ENCODE measurements around the gene MRPL12.

The MRPL12 gene

DNA sequence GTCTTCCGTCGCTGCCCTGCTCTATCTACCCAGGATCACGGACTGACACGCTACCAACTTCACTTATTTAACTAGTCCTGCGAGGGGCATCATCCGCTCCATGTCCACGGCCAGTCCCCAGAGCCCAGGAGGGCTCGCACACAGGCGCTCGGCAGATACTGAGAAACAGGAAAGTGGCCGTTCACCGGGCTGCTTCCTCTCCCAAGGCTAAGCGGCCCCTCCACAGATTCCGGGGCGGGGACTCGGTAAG is 37.1 kb upstream of the MRPL12 start:
- Histone ChIP-seq H3K36me3 (ENCODE audit: insufficient read depth, low read length) (peaks cover 46% of the 10 kb centered on the region), H3K27ac (ENCODE audit: low read depth, low read length, poor library complexity, severe bottlenecking) (peak overlapping the region; percentile 29), H4K20me1 (ENCODE audit: insufficient read depth, low read length) (no peaks in the 10 kb centered on the region), H3K27me3 (ENCODE audit: insufficient read depth, low read length) (no peaks in the 10 kb centered on the region), H3K4me1 (ENCODE audit: insufficient read depth, low read length, severe bottlenecking) (peaks cover 24% of the 10 kb centered on the region), H3K4me3 (ENCODE audit: low read depth, low read length, poor library complexity, severe bottlenecking) (peak overlapping the region; percentile 82), H3K9me2 (ENCODE audit: low read depth, low read length) (no peaks in the 10 kb centered on the region), H3F3A (ENCODE audit: insufficient read depth, low read length) (no peaks in the 10 kb centered on the region), H3K79me2 (ENCODE audit: insufficient read depth, low read length) (no peaks in the 10 kb centered on the region; the same call in 1 of the 2 replicates), H2AFZ (ENCODE audit: low read length) (no peak overlapping the region), H3K9me3 (ENCODE audit: low read length) (no peaks in the 10 kb centered on the region), H3K9ac (ENCODE audit: low read length) (peak overlapping the region; percentile 94), H3K4me2 (ENCODE audit: low read length) (peak overlapping the region; percentile 85)
- TF ChIP-seq, protein P1, sequence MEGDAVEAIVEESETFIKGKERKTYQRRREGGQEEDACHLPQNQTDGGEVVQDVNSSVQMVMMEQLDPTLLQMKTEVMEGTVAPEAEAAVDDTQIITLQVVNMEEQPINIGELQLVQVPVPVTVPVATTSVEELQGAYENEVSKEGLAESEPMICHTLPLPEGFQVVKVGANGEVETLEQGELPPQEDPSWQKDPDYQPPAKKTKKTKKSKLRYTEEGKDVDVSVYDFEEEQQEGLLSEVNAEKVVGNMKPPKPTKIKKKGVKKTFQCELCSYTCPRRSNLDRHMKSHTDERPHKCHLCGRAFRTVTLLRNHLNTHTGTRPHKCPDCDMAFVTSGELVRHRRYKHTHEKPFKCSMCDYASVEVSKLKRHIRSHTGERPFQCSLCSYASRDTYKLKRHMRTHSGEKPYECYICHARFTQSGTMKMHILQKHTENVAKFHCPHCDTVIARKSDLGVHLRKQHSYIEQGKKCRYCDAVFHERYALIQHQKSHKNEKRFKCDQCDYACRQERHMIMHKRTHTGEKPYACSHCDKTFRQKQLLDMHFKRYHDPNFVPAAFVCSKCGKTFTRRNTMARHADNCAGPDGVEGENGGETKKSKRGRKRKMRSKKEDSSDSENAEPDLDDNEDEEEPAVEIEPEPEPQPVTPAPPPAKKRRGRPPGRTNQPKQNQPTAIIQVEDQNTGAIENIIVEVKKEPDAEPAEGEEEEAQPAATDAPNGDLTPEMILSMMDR (IDR thresholded peaks at IDR 0.05; ENCODE audit: low read length): no peak
- no peak for TF ChIP-seq EZH2 (IDR thresholded peaks at IDR 0.05; ENCODE audit: borderline replicate concordance, low read length)

DNA sequence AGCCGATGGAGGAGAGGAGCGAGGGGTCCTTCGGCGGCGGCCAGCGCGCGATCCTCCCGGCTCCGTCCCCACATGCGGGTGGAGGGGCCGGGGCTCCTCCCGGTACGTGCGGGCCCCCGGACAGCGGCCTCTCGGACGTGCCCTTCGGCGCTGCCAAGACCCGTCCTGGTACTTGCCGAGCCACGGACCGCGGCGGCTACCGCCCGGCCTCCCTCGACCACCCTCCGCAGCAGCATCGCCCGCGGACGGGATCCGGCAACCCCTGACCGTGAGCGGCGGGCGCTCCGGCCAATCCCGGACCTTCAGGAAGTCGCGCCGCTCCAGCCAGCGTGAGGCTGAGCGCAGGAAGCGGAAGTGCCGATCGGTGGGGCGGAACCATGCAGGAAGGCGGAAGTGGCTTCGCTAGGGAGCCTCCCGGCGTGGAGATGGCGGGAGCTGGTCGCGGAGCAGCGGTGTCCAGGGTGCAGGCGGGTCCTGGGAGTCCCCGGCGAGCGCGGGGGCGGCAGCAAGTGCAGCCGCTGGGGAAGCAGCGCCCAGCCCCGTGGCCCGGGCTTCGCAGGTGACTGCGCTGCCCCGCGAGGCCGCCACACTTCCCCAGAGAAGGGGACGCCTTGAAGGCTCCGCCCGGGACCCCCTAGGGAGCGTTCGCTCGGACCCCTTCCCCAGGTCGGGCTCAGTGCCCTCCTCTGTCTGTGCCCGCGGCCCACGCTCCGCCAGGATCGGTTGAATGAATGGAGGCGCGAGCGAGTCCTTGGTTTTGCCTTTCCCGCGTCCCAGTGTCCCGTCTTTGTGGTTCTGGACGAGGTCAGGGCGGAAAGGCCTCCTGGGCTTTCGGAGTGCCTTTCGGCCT is 36.6 kb upstream of the MRPL12 start, which contains the start of the genes CCDC137 and OXLD1:
TSS of gene CCDC137 (plus strand) at position 396 of the 850 bp plus-strand sequence. CDS start at position 426, 30 bp downstream.
TSS of gene OXLD1 (minus strand) at position 264 of the 850 bp plus-strand sequence. CDS start at position 236, 28 bp downstream.
- peak within 1 kb of the TSS; percentile 94 for H3K9ac ChIP-seq (ENCODE audit: low read length)
- TF ChIP-seq EZH2 (IDR thresholded peaks at IDR 0.05; ENCODE audit: borderline replicate concordance, low read length): no peak
- TF ChIP-seq, protein P1 (IDR thresholded peaks at IDR 0.05; ENCODE audit: low read length): no peak
- H3K79me2 ChIP-seq (ENCODE audit: insufficient read depth, low read length): no peaks in the 10 kb centered on the region; the same call in 1 of the 2 replicates
- H4K20me1 ChIP-seq (ENCODE audit: insufficient read depth, low read length): no peaks in the 10 kb centered on the region
- peak within 1 kb of the TSS; percentile 82 for H3K4me3 ChIP-seq (ENCODE audit: low read depth, low read length, poor library complexity, severe bottlenecking)
- H3F3A ChIP-seq (ENCODE audit: insufficient read depth, low read length): no peaks in the 10 kb centered on the region
- H2AFZ ChIP-seq (ENCODE audit: low read length): no peak within 1 kb of the TSS
- H3K9me2 ChIP-seq (ENCODE audit: low read depth, low read length): no peaks in the 10 kb centered on the region
- H3K27me3 ChIP-seq (ENCODE audit: insufficient read depth, low read length): no peaks in the 10 kb centered on the region
- H3K27ac ChIP-seq (ENCODE audit: low read depth, low read length, poor library complexity, severe bottlenecking): peak within 1 kb of the TSS; percentile 47
- H3K4me1 ChIP-seq (ENCODE audit: insufficient read depth, low read length, severe bottlenecking): peaks cover 24% of the 10 kb centered on the region
- peaks cover 52% of the 10 kb centered on the region for H3K36me3 ChIP-seq (ENCODE audit: insufficient read depth, low read length)
- H3K9me3 ChIP-seq (ENCODE audit: low read length): no peaks in the 10 kb centered on the region
- H3K4me2 ChIP-seq (ENCODE audit: low read length): peak within 1 kb of the TSS; percentile 93

DNA sequence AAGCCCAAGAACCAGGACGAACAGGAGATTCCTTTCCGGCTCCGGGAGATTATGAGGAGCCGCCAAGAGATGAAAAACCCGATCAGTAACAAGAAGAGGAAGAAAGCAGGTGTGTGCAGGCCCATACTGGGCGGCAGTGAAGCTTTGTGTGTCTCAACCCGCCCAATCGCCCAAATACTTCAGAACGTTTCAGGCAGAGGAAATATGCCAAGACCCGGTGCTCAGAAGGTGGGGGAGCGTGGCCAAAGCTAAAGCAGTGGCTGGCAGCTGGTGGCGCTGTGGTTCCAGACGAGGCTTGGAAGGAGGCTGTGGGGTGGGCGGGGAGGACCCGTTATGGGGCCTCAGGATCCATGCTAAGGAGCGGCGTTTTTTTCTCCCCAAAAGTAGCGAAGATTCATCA is 35.4 kb upstream of the MRPL12 start:
- H2AFZ ChIP-seq (ENCODE audit: low read length): no peak overlapping the region
- peak overlapping the region; percentile 93 for H3K4me2 ChIP-seq (ENCODE audit: low read length)
- H3K9ac ChIP-seq (ENCODE audit: low read length): peak overlapping the region; percentile 49; the same call in 1 of the 2 replicates
- H3K36me3 ChIP-seq (ENCODE audit: insufficient read depth, low read length): peaks cover 64% of the 10 kb centered on the region
- H3K27ac ChIP-seq (ENCODE audit: low read depth, low read length, poor library complexity, severe bottlenecking): peak overlapping the region; percentile 38
- H3K4me3 ChIP-seq (ENCODE audit: low read depth, low read length, poor library complexity, severe bottlenecking): peak overlapping the region; percentile 82
- peaks cover 24% of the 10 kb centered on the region for H3K4me1 ChIP-seq (ENCODE audit: insufficient read depth, low read length, severe bottlenecking)
- TF ChIP-seq, protein P1 (IDR thresholded peaks at IDR 0.05; ENCODE audit: low read length): peak; percentile 58
- no peak for TF ChIP-seq EZH2 (IDR thresholded peaks at IDR 0.05; ENCODE audit: borderline replicate concordance, low read length)
- H3K79me2 ChIP-seq (ENCODE audit: insufficient read depth, low read length): no peaks in the 10 kb centered on the region; the same call in 1 of the 2 replicates
- H4K20me1 ChIP-seq (ENCODE audit: insufficient read depth, low read length): no peaks in the 10 kb centered on the region
- H3K9me3 ChIP-seq (ENCODE audit: low read length): no peaks in the 10 kb centered on the region
- H3K9me2 ChIP-seq (ENCODE audit: low read depth, low read length): no peaks in the 10 kb centered on the region
- no peaks in the 10 kb centered on the region for H3F3A ChIP-seq (ENCODE audit: insufficient read depth, low read length)
- no peaks in the 10 kb centered on the region for H3K27me3 ChIP-seq (ENCODE audit: insufficient read depth, low read length)

Measured in OCI-LY1 (cell line).